VCaP (cell line): Measurements from ENCODE around the gene DNAI2.

Experiments used
- H3K27ac ChIP-seq: fragments of 450-650 bp; 2 replicates; pipeline ENCODE4 v1.5.1; 2017
- TF ChIP-seq, protein P1 (sequence below): fragments of 450-650 bp; conservative IDR thresholded peaks from 2 replicates; pipeline ENCODE4 v1.5.1; 2017; ENCODE audit warnings: mild to moderate bottlenecking, moderate library complexity

DNAI2 gene

DNA sequence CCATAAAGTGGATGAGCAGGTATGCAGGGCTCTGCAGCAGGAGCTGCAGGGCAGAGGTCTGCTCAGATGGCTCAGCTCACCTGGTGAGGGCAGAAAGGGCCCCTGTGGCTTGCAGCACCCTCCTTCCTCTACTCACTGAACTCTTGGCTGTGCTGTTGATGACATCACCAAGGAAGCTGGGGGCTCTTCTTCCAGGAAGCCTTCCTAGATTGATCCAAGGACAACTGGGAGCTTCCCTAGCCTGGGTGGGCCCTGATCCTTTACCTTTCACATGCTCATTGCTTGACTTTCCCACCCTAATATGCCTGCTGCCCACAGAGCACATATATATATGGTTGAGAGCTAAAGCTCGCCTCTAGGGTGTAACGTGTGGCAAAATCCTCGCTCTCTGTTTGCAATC, 54.5 kb downstream of the DNAI2 start:
- no peak overlapping the region for H3K27ac ChIP-seq

DNA sequence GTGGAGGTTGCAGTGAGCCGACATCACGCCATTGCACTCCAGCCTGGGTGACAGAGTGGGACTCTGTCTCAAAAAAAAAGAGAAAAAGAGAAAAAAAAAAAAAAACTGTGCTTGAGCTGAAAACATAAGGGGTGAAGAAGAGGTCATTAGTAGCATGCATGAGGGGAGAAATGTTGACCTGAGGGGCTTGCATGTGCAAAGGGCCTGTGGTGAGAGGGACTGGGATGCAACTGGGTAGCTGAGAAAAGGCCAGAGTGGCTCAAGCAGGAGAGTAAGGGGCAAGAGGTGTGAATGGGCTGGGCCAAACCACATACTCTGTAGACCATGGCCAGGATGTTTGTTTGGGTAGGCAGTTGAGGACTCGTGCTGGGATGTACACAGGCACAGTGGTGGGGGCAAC, 55.3 kb downstream of the DNAI2 start:
- H3K27ac ChIP-seq: no peak overlapping the region
- TF ChIP-seq, protein P1, sequence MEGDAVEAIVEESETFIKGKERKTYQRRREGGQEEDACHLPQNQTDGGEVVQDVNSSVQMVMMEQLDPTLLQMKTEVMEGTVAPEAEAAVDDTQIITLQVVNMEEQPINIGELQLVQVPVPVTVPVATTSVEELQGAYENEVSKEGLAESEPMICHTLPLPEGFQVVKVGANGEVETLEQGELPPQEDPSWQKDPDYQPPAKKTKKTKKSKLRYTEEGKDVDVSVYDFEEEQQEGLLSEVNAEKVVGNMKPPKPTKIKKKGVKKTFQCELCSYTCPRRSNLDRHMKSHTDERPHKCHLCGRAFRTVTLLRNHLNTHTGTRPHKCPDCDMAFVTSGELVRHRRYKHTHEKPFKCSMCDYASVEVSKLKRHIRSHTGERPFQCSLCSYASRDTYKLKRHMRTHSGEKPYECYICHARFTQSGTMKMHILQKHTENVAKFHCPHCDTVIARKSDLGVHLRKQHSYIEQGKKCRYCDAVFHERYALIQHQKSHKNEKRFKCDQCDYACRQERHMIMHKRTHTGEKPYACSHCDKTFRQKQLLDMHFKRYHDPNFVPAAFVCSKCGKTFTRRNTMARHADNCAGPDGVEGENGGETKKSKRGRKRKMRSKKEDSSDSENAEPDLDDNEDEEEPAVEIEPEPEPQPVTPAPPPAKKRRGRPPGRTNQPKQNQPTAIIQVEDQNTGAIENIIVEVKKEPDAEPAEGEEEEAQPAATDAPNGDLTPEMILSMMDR: no peak

More for the DNA sequence above, 54.5 kb downstream of the DNAI2 start:
- TF ChIP-seq, protein P1: no peak

DNA sequence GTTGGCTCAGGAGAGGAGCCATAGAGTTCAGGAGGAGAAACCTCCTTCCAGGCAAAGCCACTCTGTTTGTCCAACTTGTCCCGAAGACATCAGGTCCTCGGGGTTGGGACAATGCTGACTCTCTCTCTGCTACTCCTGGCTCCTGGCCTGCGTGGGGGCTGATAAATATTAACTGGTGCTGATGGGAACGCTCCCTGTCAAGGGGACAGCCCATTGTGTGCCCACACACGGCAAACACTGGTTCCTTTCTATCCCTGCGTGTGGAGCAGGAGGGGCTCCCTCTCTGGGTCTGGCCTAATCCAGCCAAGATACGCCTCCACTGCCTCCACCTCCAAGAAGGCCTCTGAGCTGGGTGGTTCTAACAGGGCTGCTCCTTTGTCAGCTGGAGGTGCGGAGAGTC, 56.4 kb downstream of the DNAI2 start:
- TF ChIP-seq, protein P1: no peak
- no peak overlapping the region for H3K27ac ChIP-seq

DNA sequence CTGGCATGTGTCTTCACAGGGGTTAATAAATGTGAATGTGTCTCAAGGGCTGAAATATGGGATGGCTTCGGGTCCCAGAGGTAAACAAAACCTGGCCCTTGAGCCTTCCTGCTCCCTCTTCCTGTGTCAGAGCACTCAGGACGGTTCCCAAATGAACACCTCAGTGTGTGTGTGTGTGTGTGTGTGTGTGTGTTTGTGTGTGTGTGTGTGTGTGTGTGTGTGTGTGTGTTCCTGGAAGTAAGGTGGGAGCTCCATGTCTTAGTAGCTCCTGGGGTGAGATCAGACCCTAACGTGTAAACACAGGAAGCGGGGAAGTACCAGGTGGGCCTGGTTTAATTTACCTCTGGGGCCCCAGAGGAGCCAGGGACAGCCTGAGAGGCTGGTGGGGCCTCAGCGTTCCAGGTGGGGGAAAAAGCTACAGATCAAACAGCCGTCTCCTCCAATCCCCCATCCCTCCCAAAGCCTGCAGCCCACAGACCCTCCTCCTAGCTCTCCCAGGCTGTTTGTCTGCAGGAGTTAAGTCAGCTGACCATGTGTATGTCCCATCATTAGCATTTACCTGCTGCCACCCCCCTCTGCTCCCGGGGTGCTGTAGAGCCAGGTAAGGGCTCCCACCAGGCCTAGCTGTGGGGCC, 58.1 kb downstream of the DNAI2 start:
- H3K27ac ChIP-seq: no peak overlapping the region
- TF ChIP-seq, protein P1: no peak

DNA sequence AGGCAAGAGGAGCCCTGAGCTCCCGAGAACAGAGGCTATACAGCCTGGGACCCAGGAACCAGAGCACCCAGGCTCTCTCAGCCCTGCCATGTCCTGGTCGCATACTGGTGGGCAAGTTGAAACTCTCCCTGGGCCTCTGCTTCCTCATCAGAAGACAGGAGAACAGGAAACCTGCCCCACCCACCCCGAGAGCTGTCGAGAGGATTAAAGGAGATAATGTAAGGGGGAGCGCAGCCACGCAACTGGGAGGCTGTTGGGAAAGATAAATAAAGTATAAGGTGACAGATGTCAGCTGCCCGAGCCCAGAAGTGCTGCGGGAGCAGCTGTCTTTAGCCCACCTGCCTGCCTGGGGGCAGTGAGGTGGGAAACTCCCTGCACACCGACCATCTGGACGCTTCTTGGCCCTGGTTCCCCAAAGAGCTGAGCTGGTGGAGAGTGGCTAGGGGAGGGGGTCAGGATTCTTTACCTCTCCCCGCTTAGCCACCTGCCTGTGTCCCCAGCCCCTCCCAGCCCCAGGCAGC, 58.8 kb downstream of the DNAI2 start:
- TF ChIP-seq, protein P1: no peak
- H3K27ac ChIP-seq: no peak overlapping the region

DNA sequence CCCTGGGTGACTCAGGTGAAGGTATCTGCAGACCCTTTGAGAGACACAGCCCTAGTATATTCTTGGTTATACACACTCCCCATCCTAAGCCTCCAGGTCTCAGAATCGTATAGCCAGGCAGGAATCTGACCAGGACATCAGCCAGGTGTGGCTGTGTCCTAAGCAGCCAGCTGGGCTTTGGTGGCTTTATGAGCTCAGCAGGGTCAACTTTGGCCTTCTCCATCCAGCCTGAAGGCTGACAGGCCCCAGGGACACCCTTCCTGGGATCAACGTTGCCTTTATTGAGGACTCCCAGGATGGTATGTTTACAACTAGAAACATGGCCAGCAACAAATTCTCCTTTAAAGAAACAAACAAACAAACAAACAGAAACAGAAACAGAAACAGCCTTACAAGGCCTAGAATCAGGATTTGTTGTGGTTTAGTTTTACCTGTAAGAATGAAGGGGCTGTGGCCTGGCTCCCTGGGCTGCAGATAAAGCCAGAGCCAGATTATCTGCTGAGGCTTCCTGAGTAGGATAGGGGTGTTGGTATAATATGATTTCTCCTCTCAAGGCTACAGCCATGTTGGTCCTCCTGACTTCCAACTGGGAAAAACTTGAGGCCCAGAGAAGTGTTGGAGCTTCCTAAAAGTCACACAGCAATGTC, 60.5 kb downstream of the DNAI2 start:
- TF ChIP-seq, protein P1: no peak

DNA sequence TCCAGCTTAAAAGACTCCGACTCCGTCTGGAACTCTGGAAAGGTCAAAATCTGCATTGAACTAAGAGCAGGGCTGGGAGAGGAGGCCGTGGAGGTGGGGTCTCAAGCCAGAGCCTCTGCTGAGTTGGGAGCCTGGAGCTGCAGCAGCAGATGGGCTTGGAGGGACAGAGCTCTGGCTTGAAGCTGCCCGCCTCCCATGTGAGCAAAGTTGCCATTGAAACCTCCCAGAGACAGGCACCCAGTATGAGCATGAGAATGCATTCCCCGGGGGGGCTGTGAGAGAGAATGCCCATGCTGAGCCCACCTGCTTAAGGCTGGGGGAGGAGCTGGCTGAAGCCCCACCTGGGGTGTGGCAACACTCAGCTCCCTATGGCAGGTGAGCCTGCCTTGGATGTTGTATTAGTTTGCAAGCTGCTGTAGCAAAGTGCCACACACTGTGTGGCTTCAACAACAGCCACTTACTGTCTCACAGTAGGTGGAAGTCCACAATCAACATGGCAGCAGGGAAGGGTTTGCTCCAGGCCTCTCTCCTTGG, 61.6 kb downstream of the DNAI2 start:
- TF ChIP-seq, protein P1: no peak
- no peak overlapping the region for H3K27ac ChIP-seq

More for the DNA sequence above, 60.5 kb downstream of the DNAI2 start:
- no peak overlapping the region for H3K27ac ChIP-seq
